ENCODE results near the gene CFAP46.

The CFAP46 gene

DNA sequence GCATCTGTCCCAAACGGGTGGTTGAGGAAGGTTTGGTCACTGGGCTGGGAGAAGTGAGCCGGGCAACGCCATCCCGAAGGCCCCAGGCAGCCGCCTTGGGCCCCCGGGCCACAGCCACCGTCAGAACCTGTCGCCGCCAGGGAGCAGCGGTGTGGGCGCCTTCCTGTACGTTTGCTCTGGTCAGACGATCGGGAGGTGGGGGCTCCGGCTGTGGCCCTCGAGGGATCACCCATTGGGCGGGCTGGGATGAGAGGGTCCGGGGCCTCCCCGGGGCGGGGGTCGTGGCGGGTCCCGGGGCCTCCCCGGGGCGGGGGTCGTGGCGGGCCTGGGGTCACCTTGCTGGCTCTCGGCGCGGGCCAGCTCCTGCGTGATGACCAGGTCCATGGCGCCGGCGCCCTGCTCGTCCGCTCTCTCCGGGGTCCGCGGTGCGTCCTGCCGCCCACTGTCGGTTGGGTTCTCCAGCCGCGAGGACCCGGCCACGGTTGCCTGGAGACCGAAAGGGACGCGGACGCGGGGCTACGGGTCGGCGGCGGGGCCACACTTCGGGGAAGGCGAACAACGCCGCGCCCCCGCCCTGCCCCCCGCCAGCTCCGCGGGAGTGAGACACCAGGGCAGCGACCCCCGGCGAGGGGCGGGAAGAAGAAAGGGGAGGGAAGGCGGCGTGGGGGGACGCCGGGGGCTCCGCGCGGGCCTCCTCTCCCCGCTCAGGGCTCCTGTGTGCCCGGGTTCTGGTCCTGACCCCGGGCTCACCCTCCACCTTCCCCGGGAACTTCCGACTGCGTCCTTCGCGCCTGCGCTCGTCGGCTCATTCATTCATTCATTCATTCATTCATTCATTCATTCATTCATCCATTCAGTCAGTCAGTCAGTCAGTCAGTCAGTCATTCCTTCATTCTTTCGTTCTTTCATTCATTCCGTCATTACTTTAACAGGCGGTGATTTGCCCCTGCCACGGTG is at the start of gene CFAP46:
Gene CFAP46, minus strand, starts transcription at position 470 of the 957 bp plus-strand sequence. Its CDS starts 86 bp downstream, at position 384.
- Histone ChIP-seq H3K27me3 (ENCODE audit: insufficient read depth, low read length, poor library complexity) (no peaks in the 10 kb centered on the region), H3K4me1 (ENCODE audit: insufficient read depth, low read length) (no peaks in the 10 kb centered on the region), H3K36me3 (ENCODE audit: insufficient read depth, low read length) (no peaks in the 10 kb centered on the region), H3K4me3 (ENCODE audit: low read depth in 1 of 2, low read length in 2 of 2) (no peak within 1 kb of the TSS), H2AFZ (ENCODE audit: low read depth, low read length) (no peak within 1 kb of the TSS), H4K20me1 (ENCODE audit: insufficient read depth, low read length) (no peaks in the 10 kb centered on the region; the same call in 1 of the 2 replicates), H3K9ac (ENCODE audit: low read depth, low read length) (no peak within 1 kb of the TSS), H3K79me2 (ENCODE audit: insufficient read depth, low read length) (no peaks in the 10 kb centered on the region), H3K27ac (ENCODE audit: low read length) (no peak within 1 kb of the TSS), H3K9me3 (ENCODE audit: insufficient read depth, low read length, severe bottlenecking) (no peaks in the 10 kb centered on the region), H3K4me2 (ENCODE audit: insufficient read depth, low read length) (no peak within 1 kb of the TSS)
- TF ChIP-seq EZH2 (IDR thresholded peaks at IDR 0.05; ENCODE audit: borderline replicate concordance, low read depth, low read length, severe bottlenecking) = no peak
- TF ChIP-seq, protein P1, sequence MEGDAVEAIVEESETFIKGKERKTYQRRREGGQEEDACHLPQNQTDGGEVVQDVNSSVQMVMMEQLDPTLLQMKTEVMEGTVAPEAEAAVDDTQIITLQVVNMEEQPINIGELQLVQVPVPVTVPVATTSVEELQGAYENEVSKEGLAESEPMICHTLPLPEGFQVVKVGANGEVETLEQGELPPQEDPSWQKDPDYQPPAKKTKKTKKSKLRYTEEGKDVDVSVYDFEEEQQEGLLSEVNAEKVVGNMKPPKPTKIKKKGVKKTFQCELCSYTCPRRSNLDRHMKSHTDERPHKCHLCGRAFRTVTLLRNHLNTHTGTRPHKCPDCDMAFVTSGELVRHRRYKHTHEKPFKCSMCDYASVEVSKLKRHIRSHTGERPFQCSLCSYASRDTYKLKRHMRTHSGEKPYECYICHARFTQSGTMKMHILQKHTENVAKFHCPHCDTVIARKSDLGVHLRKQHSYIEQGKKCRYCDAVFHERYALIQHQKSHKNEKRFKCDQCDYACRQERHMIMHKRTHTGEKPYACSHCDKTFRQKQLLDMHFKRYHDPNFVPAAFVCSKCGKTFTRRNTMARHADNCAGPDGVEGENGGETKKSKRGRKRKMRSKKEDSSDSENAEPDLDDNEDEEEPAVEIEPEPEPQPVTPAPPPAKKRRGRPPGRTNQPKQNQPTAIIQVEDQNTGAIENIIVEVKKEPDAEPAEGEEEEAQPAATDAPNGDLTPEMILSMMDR (IDR thresholded peaks at IDR 0.05; ENCODE audit: borderline replicate concordance, extremely low read depth, low read length, poor library complexity, severe bottlenecking) = no peak
- ATAC-seq (ENCODE audit: insufficient read depth, low read depth) (no peak), DNase-seq (no peak)

DNA sequence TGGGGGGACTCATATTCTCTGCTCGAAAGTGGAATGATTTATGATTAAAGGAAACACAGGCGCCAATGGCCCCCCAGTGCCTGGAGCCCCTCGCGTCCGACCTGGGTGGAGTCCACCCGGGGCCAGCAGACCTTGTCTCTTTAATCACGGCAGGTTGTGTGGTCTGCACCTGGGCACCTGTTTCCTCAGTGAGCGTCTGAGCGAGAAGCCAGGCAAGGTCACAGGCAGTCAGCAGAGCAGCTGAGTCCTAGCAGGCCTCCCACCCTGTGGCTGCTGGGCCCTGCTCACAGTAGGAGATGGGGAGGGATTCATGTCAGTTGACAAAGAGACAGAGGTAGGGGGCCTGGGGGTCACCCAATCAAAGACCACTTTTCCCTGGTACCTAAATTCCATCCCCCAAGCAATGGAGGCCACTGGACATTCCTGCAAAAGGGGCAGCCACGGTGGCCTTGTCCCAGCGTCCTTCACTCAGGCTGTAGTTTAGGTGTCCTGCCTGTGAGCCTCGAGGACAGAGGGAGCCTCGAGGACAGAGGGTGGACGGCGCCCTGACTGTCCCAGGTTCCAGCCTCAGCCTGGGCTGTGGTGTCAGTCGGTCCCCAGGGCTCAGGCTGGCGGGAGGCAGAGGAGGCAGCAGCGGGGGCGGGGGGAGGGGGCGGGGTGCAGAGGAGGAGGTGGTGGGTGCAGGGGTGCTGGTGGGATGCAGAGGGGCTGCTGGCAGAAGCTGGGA is 49.5 kb upstream of the CFAP46 start:
- Histone ChIP-seq H3K79me2 (ENCODE audit: insufficient read depth, low read length) (no peaks in the 10 kb centered on the region), H3K36me3 (ENCODE audit: insufficient read depth, low read length) (no peaks in the 10 kb centered on the region), H4K20me1 (ENCODE audit: insufficient read depth, low read length) (0 out of 2 replicates have a peak, but pooled peaks cover 4% of the 10 kb centered on the region), H3K9ac (ENCODE audit: low read depth, low read length) (no peak overlapping the region), H2AFZ (ENCODE audit: low read depth, low read length) (no peak overlapping the region), H3K9me3 (ENCODE audit: insufficient read depth, low read length, severe bottlenecking) (no peaks in the 10 kb centered on the region), H3K4me1 (ENCODE audit: insufficient read depth, low read length) (no peaks in the 10 kb centered on the region), H3K27ac (ENCODE audit: low read length) (no peak overlapping the region), H3K4me2 (ENCODE audit: insufficient read depth, low read length) (no peak overlapping the region), H3K4me3 (ENCODE audit: low read depth in 1 of 2, low read length in 2 of 2) (no peak overlapping the region), H3K27me3 (ENCODE audit: insufficient read depth, low read length, poor library complexity) (peaks cover 2% of the 10 kb centered on the region)
- TF ChIP-seq, protein P1 (IDR thresholded peaks at IDR 0.05; ENCODE audit: borderline replicate concordance, extremely low read depth, low read length, poor library complexity, severe bottlenecking) = no peak
- TF ChIP-seq EZH2 (IDR thresholded peaks at IDR 0.05; ENCODE audit: borderline replicate concordance, low read depth, low read length, severe bottlenecking) = no peak
- no peak for DNase-seq
- no peak for ATAC-seq (ENCODE audit: insufficient read depth, low read depth)

DNA sequence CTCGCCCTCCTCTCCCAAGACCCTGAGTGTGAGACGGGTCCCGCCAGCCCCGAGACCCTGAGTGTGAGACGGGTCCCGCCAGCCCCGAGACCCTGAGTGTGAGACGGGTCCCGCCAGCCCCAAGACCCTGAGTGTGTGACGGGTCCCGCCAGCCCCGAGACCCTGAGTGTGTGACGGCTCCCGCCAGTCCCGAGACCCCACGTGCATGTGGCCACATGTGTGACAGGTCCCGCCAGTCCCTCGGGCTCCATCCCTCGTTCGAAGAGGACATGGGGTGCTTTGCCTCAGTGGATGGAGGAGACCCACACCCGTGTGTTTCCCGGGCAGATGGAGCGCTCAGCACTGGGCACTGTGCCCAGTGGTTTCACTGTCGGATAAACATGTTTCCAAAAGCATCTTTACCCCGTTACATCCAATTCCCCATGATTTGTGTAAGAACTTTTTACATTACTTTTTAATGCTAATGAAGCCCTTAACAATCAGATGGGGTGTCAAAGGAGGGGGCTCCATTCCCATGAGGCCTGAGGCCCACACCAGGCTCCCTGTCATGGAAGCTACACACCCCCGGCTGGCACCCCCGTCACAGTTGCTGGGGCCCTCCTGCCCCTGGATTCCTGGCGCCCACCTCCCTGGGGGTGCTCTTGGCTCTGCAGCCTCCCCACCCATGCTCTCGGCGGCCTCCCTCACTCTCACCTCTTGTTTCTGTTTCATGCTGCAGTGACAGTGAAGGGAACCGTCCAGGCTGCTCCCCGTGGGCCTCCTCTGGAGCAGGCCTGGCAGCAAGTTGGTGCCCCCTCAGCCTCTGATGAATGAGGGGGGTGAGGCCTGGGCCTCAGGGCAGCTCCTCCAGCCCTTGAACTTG is 48.5 kb upstream of the CFAP46 start:
- DNase-seq = no peak
- H3K9ac ChIP-seq (ENCODE audit: low read depth, low read length) = no peak overlapping the region
- no peaks in the 10 kb centered on the region for H3K79me2 ChIP-seq (ENCODE audit: insufficient read depth, low read length)
- H3K4me1 ChIP-seq (ENCODE audit: insufficient read depth, low read length) = no peaks in the 10 kb centered on the region
- ATAC-seq (ENCODE audit: insufficient read depth, low read depth) = no peak
- no peaks in the 10 kb centered on the region for H3K36me3 ChIP-seq (ENCODE audit: insufficient read depth, low read length)
- H2AFZ ChIP-seq (ENCODE audit: low read depth, low read length) = no peak overlapping the region
- no peak for TF ChIP-seq EZH2 (IDR thresholded peaks at IDR 0.05; ENCODE audit: borderline replicate concordance, low read depth, low read length, severe bottlenecking)
- TF ChIP-seq, protein P1 (IDR thresholded peaks at IDR 0.05; ENCODE audit: borderline replicate concordance, extremely low read depth, low read length, poor library complexity, severe bottlenecking) = no peak
- no peak overlapping the region for H3K27ac ChIP-seq (ENCODE audit: low read length)
- no peaks in the 10 kb centered on the region for H3K9me3 ChIP-seq (ENCODE audit: insufficient read depth, low read length, severe bottlenecking)
- H4K20me1 ChIP-seq (ENCODE audit: insufficient read depth, low read length) = 0 out of 2 replicates have a peak, but pooled peaks cover 4% of the 10 kb centered on the region
- no peak overlapping the region for H3K4me3 ChIP-seq (ENCODE audit: low read depth in 1 of 2, low read length in 2 of 2)
- H3K4me2 ChIP-seq (ENCODE audit: insufficient read depth, low read length) = no peak overlapping the region
- H3K27me3 ChIP-seq (ENCODE audit: insufficient read depth, low read length, poor library complexity) = peaks cover 2% of the 10 kb centered on the region
